ENCODE data around the gene CCZ1.
"Not testable (repeated sequence)": the region's sequence is repeated elsewhere in the genome, so short reads cannot be mapped to it uniquely, and the experiment has no call there.

CCZ1 gene

DNA sequence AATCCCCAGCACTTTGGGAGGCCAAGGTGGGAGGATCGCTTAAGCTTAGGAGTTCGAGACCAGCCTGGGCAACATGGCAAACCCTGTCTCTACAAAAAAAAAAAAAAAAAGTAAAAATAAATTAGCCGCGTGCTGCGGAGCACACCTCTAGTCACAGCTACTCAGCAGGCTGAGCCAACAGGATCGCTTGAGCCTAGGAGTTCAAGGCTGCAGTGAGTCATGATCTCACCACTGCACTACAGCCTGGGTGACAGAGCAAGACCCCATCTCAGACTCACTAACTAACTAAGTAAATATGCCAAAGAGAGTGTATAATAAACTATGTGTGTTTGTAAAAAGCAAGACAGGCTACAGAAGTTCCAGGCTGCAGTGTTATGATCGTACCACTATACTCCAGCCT lies 65.3 kb downstream of the CCZ1 start:
- H3K27me3 Mint-ChIP-seq; H3K4me3 Mint-ChIP-seq; H3K4me1 Mint-ChIP-seq (ENCODE audit: low read depth); H3K36me3 Mint-ChIP-seq (ENCODE audit: low read depth); H3K9me3 Mint-ChIP-seq; H3K27ac Mint-ChIP-seq: not testable (repeated sequence)

- not testable (repeated sequence) for H3K4me1 Mint-ChIP-seq (ENCODE audit: low read depth); H3K4me3 Mint-ChIP-seq; H3K36me3 Mint-ChIP-seq (ENCODE audit: low read depth); H3K9me3 Mint-ChIP-seq; H3K27ac Mint-ChIP-seq; H3K27me3 Mint-ChIP-seq
Observed at GRCh38 chr7:5970347-5970911, 71.9 kb downstream of the CCZ1 start, which contains the start of gene RSPH10B. Gene RSPH10B, minus strand, starts transcription at chr7:5970689. Its CDS starts 3,573 bp downstream, at chr7:5967116.

DNA sequence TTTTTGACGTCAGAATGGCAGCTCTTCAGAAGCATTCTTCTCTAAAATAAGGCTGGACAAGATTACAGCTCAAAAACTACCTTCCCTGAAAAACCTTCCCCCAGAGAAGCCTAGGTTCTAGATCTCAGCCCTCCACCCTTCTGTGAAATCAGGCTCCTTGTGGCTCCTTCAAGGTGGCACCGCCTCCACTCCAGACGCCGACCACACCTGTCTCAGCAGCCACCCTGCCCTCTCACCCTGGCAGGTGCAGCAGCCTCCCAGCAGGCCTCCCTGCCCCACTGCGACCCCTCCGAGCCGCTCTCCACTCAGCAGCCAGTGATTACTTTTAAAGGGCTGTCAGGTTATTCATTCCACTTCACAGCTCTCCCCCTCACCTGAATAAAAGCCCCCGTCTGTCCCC lies 75.0 kb downstream of the CCZ1 start:
- H3K9me3 Mint-ChIP-seq; H3K27ac Mint-ChIP-seq; H3K4me3 Mint-ChIP-seq; H3K4me1 Mint-ChIP-seq (ENCODE audit: low read depth); H3K27me3 Mint-ChIP-seq; H3K36me3 Mint-ChIP-seq (ENCODE audit: low read depth): not testable (repeated sequence)

Measured in stimulated activated naive CD8-positive, alpha-beta T cell treated with anti-CD3 and anti-CD28 coated beads, Interleukin-15, Interleukin-2, amounts not matched to agents 100 ng/mL and 50 ng/mL, for 24 hours (primary cell).